Measurements from ENCODE around the gene IFITM5. TPM values are rescaled to one million over a fixed set of nuclear protein-coding genes. Genes with fewer than 3 reads are reported as not detected.

The IFITM5 gene
- total and polyA plus RNA-seq, 2 of the 4 experiments (the other 2 are of a cell fraction), result not detected

GRCh38 chr11:284105-285020 is 15.0 kb downstream of the IFITM5 start:
- Histone ChIP-seq H3K4me3 (ENCODE audit: insufficient read depth, low read depth, low read length) (no peak overlapping the region), H2AFZ (replicated peaks; ENCODE audit: low read length, poor library complexity) (no peak overlapping the region), H3K27me3 (ENCODE audit: control insufficient read depth, insufficient read depth, low read length) (peaks cover 59% of the 10 kb centered on the region), H3K4ac (ENCODE audit: low read depth, low read length) (no peak overlapping the region), H4K5ac (ENCODE audit: low read depth, low read length) (no peak overlapping the region), H2AK9ac (replicated peaks; ENCODE audit: low read depth, low read length, poor library complexity) (no peak overlapping the region), H3K4me2 (ENCODE audit: low read depth, low read length) (no peak overlapping the region), H2BK15ac (ENCODE audit: low read depth, low read length) (no peak overlapping the region), H2BK120ac (ENCODE audit: low read depth, low read length) (no peak overlapping the region), H3K4me1 (ENCODE audit: control insufficient read depth, insufficient read depth, low read length) (peaks cover 2% of the 10 kb centered on the region; the same call in 1 of the 2 replicates), H2AK5ac (ENCODE audit: low read depth, low read length) (no peak overlapping the region), H4K8ac (ENCODE audit: low read depth in 2 of 2, low read length in 2 of 2) (no peak overlapping the region), H2BK20ac (ENCODE audit: low read depth, low read length) (no peak overlapping the region), H2BK5ac (ENCODE audit: low read depth, low read length, poor library complexity, severe bottlenecking) (no peak overlapping the region), H3K9me3 (ENCODE audit: control insufficient read depth, insufficient read depth, low read length) (no peaks in the 10 kb centered on the region), H3K79me1 (ENCODE audit: low read depth in 1 of 2, low read length in 2 of 2) (peaks cover 0 to under 1% of the 10 kb centered on the region in 2 experiments; a peak in 2 of 4 replicates), H3K9ac (ENCODE audit: low read depth, low read length) (no peak overlapping the region), H3K14ac (replicated peaks; ENCODE audit: low read depth, low read length) (no peak overlapping the region), H3K18ac (ENCODE audit: low read depth, low read length) (no peak overlapping the region), H3K56ac (ENCODE audit: extremely low read depth, insufficient read depth, low read length) (no peak overlapping the region), H3K9me1 (ENCODE audit: insufficient read depth, low read length) (no peaks in the 10 kb centered on the region), H3K36me3 (ENCODE audit: control insufficient read depth, insufficient read depth, low read length) (no peaks in the 10 kb centered on the region), H4K91ac (ENCODE audit: insufficient read depth, low read depth, low read length) (no peak overlapping the region), H3K23ac (ENCODE audit: low read depth, low read length) (no peak overlapping the region), H3K27ac (ENCODE audit: insufficient read depth, low read length) (no peak overlapping the region), H4K20me1 (ENCODE audit: insufficient read depth, low read length) (no peaks in the 10 kb centered on the region)
- dilution Hi-C loops (cut with HindIII; ENCODE audit: low sequenced_read_pairs, unreplicated experiment) (no loop called here), intact Hi-C loops (cut with micrococcal nuclease) (no loop called here), in situ Hi-C loops (cut with MboI; ENCODE audit: low sequenced_read_pairs) (loop anchor here (10.0 kb wide), 1 partner anchor 60 kb away; no protein-coding TSS in a partner anchor)
- WGBS, 2 experiments (ENCODE audit: extremely low coverage in 2 of 2, insufficient read length in 1 of 2), result 91% methylated on average over 4 of the region's 24 CpGs; no CpG with 5 or more reads in 1 of the 2 experiments
- ChIA-PET CTCF (no interaction called here), POLR2A (ENCODE audit: unreplicated experiment) (no interaction called here)
- DNase-seq (no peak), ATAC-seq (ENCODE audit: low read depth) (no peak)
- no TSS peak for BruUV-seq (replicated peaks)
- TF ChIP-seq NFE2L2 (IDR thresholded peaks at IDR 0.05; ENCODE audit: low read depth, low read length) (no peak), CHD1 (IDR thresholded peaks at IDR 0.05; ENCODE audit: low read depth, low read length) (no peak), MAFK (IDR thresholded peaks at IDR 0.05; ENCODE audit: low read depth, low read length) (no peak), RAD21 (IDR thresholded peaks at IDR 0.05; ENCODE audit: low read length) (no peak), POLR2A (IDR thresholded peaks at IDR 0.05; ENCODE audit: low read depth, low read length) (no peak), MXI1 (IDR thresholded peaks at IDR 0.05; ENCODE audit: borderline replicate concordance, low read depth, low read length) (no peak), MAZ (IDR thresholded peaks at IDR 0.05; ENCODE audit: borderline replicate concordance, low read depth, low read length) (no peak), BHLHE40 (IDR thresholded peaks at IDR 0.05; ENCODE audit: low read depth, low read length) (no peak)
- TF ChIP-seq, protein P1, sequence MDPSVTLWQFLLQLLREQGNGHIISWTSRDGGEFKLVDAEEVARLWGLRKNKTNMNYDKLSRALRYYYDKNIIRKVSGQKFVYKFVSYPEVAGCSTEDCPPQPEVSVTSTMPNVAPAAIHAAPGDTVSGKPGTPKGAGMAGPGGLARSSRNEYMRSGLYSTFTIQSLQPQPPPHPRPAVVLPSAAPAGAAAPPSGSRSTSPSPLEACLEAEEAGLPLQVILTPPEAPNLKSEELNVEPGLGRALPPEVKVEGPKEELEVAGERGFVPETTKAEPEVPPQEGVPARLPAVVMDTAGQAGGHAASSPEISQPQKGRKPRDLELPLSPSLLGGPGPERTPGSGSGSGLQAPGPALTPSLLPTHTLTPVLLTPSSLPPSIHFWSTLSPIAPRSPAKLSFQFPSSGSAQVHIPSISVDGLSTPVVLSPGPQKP (IDR thresholded peaks at IDR 0.05; ENCODE audit: borderline replicate concordance, low read depth, low read length), result no peak
